KMS-11 (cell line): ENCODE measurements around the gene RRP1B.

Experiments used
- H2AFZ ChIP-seq: fragments of 200-600 bp; sonication (generic); 2 replicates; pipeline ENCODE4 v1.6.1; 2016; ENCODE audit warnings: antibody characterized with exemption, mixed run types, low read depth
- H3K27ac ChIP-seq: fragments of 200-600 bp; sonication (generic); 2 replicates; pipeline ENCODE4 v1.6.1; 2016; ENCODE audit warnings: mild to moderate bottlenecking, mixed run types
- H3K27me3 ChIP-seq: fragments of 200-600 bp; sonication (generic); 2 replicates; pipeline ENCODE4 v1.6.1; 2017; ENCODE audit warnings: mild to moderate bottlenecking, low read depth, mixed run types, moderate library complexity; ENCODE audit not compliant: insufficient read depth
- H3K36me3 ChIP-seq: fragments of 200-600 bp; sonication (generic); 2 replicates; pipeline ENCODE4 v1.6.1; 2017; ENCODE audit warnings: mild to moderate bottlenecking, mixed run types; ENCODE audit not compliant: insufficient read depth
- H3K4me1 ChIP-seq: fragments of 200-600 bp; sonication (generic); 2 replicates; pipeline ENCODE4 v1.6.1; 2016; ENCODE audit warnings: mild to moderate bottlenecking, low read depth, mixed run types; ENCODE audit not compliant: poor library complexity, severe bottlenecking
- H3K4me2 ChIP-seq: fragments of 200-600 bp; sonication (generic); 2 replicates; pipeline ENCODE4 v1.7.0; 2016; ENCODE audit warnings: mild to moderate bottlenecking, mixed run types
- H3K4me3 ChIP-seq: fragments of 200-600 bp; sonication (generic); IDR thresholded peaks from 2 replicates; pipeline ENCODE4 v1.6.1; 2017; ENCODE audit warnings: low read depth, low read length, mixed read lengths; ENCODE audit not compliant: insufficient read depth
- H3K79me2 ChIP-seq: fragments of 200-600 bp; sonication (generic); 2 replicates; pipeline ENCODE4 v1.6.1; 2016; ENCODE audit warnings: low read depth, mixed run types; ENCODE audit not compliant: insufficient read depth
- H3K9ac ChIP-seq: fragments of 200-600 bp; sonication (generic); 2 replicates; pipeline ENCODE4 v1.6.1; 2016; ENCODE audit warnings: mild to moderate bottlenecking, mixed run types
- H4K20me1 ChIP-seq: fragments of 200-600 bp; sonication (generic); 2 replicates; pipeline ENCODE4 v1.6.1; 2016; ENCODE audit warnings: mild to moderate bottlenecking, mixed run types; ENCODE audit not compliant: insufficient read depth
- TF ChIP-seq, protein P1 (sequence below): fragments of 200-600 bp; sonication (generic); conservative IDR thresholded peaks from 2 replicates; pipeline ENCODE4 v1.6.1; 2017; ENCODE audit warnings: low read depth, mild to moderate bottlenecking, antibody characterized with exemption, low read length, moderate library complexity, mixed read lengths

The RRP1B gene

GRCh38 chr21:43716376-43717165 is 57.2 kb downstream of the RRP1B start:
- peak overlapping the region; percentile 98 for H3K4me2 ChIP-seq
- peak overlapping the region; percentile 28; the same call in 1 of the 2 replicates for H3K9ac ChIP-seq
- peaks cover 25% of the 10 kb centered on the region for H3K79me2 ChIP-seq
- H3K4me1 ChIP-seq, result peaks cover 51% of the 10 kb centered on the region
- no peaks in the 10 kb centered on the region for H3K36me3 ChIP-seq
- H4K20me1 ChIP-seq, result peaks cover 8% of the 10 kb centered on the region; the same call in 1 of the 2 replicates
- peak overlapping the region; percentile 72 for H3K27ac ChIP-seq
- TF ChIP-seq, protein P1, sequence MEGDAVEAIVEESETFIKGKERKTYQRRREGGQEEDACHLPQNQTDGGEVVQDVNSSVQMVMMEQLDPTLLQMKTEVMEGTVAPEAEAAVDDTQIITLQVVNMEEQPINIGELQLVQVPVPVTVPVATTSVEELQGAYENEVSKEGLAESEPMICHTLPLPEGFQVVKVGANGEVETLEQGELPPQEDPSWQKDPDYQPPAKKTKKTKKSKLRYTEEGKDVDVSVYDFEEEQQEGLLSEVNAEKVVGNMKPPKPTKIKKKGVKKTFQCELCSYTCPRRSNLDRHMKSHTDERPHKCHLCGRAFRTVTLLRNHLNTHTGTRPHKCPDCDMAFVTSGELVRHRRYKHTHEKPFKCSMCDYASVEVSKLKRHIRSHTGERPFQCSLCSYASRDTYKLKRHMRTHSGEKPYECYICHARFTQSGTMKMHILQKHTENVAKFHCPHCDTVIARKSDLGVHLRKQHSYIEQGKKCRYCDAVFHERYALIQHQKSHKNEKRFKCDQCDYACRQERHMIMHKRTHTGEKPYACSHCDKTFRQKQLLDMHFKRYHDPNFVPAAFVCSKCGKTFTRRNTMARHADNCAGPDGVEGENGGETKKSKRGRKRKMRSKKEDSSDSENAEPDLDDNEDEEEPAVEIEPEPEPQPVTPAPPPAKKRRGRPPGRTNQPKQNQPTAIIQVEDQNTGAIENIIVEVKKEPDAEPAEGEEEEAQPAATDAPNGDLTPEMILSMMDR, result no peak
- no peak overlapping the region for H3K4me3 ChIP-seq
- H2AFZ ChIP-seq, result no peak overlapping the region
- H3K27me3 ChIP-seq, result no peaks in the 10 kb centered on the region; the same call in 1 of the 2 replicates

DNA sequence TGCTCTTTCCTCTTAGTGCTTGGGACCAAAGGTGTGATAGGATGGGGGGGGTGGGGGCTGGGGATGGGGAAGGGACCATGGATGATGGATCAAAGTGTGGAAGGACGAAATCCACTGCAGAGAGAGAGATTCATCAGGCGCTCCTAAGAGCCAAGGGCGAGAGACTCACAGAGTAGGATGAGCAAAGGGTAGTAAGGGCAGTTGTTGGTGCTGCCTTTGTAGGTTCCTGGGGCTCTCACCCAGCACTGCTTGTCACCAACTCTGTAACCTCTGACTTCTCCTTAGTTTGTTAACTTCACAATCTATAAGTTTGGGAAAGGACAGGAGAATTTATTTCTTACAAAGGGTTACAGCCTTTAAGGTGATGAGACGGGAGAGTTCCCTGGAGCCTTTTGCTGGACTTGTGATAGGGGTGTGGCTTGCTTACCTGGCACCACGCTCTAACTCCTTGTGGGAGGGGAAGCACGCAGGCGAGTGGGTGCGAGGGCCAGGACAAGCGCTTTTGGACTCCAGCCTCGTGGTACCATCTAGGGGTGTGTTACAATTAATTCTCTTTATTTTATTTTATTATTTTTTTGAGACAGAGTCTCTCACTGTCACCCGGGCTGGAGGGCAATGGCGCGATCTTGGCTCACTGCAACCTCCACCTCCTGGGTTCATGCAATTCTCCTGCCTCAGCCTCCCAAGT is 58.0 kb downstream of the RRP1B start:
- H3K9ac ChIP-seq, result no peak overlapping the region; the same call in 1 of the 2 replicates
- no peak overlapping the region for H3K4me3 ChIP-seq
- H3K4me1 ChIP-seq, result peaks cover 58% of the 10 kb centered on the region
- 0 out of 2 replicates have a peak overlapping the region, but pooled peaks have one; percentile 7 for H2AFZ ChIP-seq
- H3K4me2 ChIP-seq, result peak overlapping the region; percentile 98
- H3K27me3 ChIP-seq, result no peaks in the 10 kb centered on the region; the same call in 1 of the 2 replicates
- peak overlapping the region; percentile 72 for H3K27ac ChIP-seq
- peaks cover 32% of the 10 kb centered on the region for H3K79me2 ChIP-seq
- TF ChIP-seq, protein P1, result no peak
- peaks cover 12% of the 10 kb centered on the region; the same call in 1 of the 2 replicates for H4K20me1 ChIP-seq
- H3K36me3 ChIP-seq, result no peaks in the 10 kb centered on the region

- Histone ChIP-seq H4K20me1 (peaks cover 12% of the 10 kb centered on the region; the same call in 1 of the 2 replicates), H3K36me3 (no peaks in the 10 kb centered on the region), H2AFZ (peak overlapping the region; percentile 71), H3K27me3 (no peaks in the 10 kb centered on the region; the same call in 1 of the 2 replicates), H3K79me2 (peaks cover 37% of the 10 kb centered on the region), H3K4me3 (no peak overlapping the region), H3K4me2 (peak overlapping the region; percentile 98), H3K9ac (peak overlapping the region; percentile 95; the same call in 1 of the 2 replicates), H3K4me1 (peaks cover 58% of the 10 kb centered on the region), H3K27ac (peak overlapping the region; percentile 31; the same call in 1 of the 2 replicates)
- TF ChIP-seq, protein P1, result no peak
Observed at GRCh38 chr21:43717967-43718871, 58.9 kb downstream of the RRP1B start.
